ENCODE measurements around the gene NT5C1A.

NT5C1A gene

DNA sequence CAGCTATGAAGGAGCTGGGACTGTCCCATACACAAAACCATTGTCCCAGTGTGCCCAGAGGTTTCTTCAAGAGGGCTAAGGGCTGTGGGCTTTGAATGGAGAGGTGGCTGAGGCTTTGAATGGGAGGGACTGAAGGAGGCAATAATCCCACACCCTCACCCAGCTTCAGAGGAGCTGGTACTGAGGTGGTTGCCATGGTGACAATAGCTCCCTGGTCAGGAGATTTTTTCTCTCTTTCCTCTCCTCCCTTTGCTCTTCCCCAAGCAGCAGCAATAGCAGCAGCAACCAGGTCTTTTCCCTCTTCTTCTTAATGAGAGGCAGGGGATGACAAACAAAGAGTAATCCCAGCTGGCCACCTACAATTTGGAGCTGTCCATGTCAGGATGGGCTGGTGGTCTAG lies 17.7 kb upstream of the NT5C1A start:
- no peaks in the 10 kb centered on the region for H3K36me3 ChIP-seq (ENCODE audit: control insufficient read depth in 2 of 2, insufficient read depth in 2 of 2, low read length in 2 of 2)
- H3K27ac ChIP-seq (ENCODE audit: low read length): no peak overlapping the region
- H3K4me1 ChIP-seq (ENCODE audit: control insufficient read depth, insufficient read depth, low read length): peaks cover 22% of the 10 kb centered on the region
- H3K27me3 ChIP-seq (ENCODE audit: control insufficient read depth in 1 of 2, insufficient read depth in 2 of 2, low read length in 2 of 2): peaks cover 50 to 52% of the 10 kb centered on the region in 2 donors
- no peak overlapping the region for H3K4me3 ChIP-seq (ENCODE audit: low read length in 2 of 2)
- H3K9me3 ChIP-seq (ENCODE audit: control insufficient read depth in 2 of 2, low read length in 2 of 2): no peaks in the 10 kb centered on the region
- H3K9ac ChIP-seq (ENCODE audit: low read length in 2 of 2): no peak overlapping the region

GRCh38 chr1:39689214-39689613 lies 17.3 kb upstream of the NT5C1A start:
- no peaks in the 10 kb centered on the region for H3K9me3 ChIP-seq (ENCODE audit: control insufficient read depth in 2 of 2, low read length in 2 of 2)
- no peak overlapping the region for H3K4me3 ChIP-seq (ENCODE audit: low read length in 2 of 2)
- H3K27me3 ChIP-seq (ENCODE audit: control insufficient read depth in 1 of 2, insufficient read depth in 2 of 2, low read length in 2 of 2): peaks cover 52 to 54% of the 10 kb centered on the region in 2 donors
- no peaks in the 10 kb centered on the region for H3K36me3 ChIP-seq (ENCODE audit: control insufficient read depth in 2 of 2, insufficient read depth in 2 of 2, low read length in 2 of 2)
- H3K27ac ChIP-seq (ENCODE audit: low read length): no peak overlapping the region
- no peak overlapping the region for H3K9ac ChIP-seq (ENCODE audit: low read length in 2 of 2)
- peaks cover 22% of the 10 kb centered on the region for H3K4me1 ChIP-seq (ENCODE audit: control insufficient read depth, insufficient read depth, low read length)

GRCh38 chr1:39688706-39689105 lies 16.8 kb upstream of the NT5C1A start:
- Histone ChIP-seq H3K9me3 (ENCODE audit: control insufficient read depth in 2 of 2, low read length in 2 of 2) (no peaks in the 10 kb centered on the region), H3K4me1 (ENCODE audit: control insufficient read depth, insufficient read depth, low read length) (peaks cover 22% of the 10 kb centered on the region), H3K27ac (ENCODE audit: low read length) (no peak overlapping the region), H3K36me3 (ENCODE audit: control insufficient read depth in 2 of 2, insufficient read depth in 2 of 2, low read length in 2 of 2) (no peaks in the 10 kb centered on the region), H3K27me3 (ENCODE audit: control insufficient read depth in 1 of 2, insufficient read depth in 2 of 2, low read length in 2 of 2) (peaks cover 54 to 56% of the 10 kb centered on the region in 2 donors), H3K4me3 (ENCODE audit: low read length in 2 of 2) (no peak overlapping the region), H3K9ac (ENCODE audit: low read length in 2 of 2) (no peak overlapping the region)

DNA sequence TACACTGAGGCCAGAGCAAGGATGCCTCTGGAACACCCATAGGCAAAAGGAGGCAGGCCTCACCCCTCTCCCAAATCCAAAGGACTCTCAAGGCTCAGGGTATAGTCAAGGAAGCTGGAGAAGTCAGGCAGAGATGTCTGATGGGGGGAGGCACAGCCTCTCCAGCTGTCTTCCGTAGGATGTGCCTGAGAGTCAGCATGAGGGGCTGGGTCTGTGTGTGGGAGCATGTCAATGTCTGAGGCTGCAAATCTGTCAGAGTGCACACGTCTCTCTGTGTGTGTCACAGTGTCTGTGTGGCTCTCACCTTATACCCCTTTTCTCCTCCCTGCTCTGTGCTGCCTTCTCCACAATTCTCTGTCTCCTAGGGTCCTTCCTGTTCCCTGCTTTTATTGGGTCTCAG lies 15.3 kb upstream of the NT5C1A start:
- Histone ChIP-seq H3K9ac (ENCODE audit: low read length in 2 of 2) (no peak overlapping the region), H3K9me3 (ENCODE audit: control insufficient read depth in 2 of 2, low read length in 2 of 2) (no peaks in the 10 kb centered on the region), H3K27ac (ENCODE audit: low read length) (no peak overlapping the region), H3K36me3 (ENCODE audit: control insufficient read depth in 2 of 2, insufficient read depth in 2 of 2, low read length in 2 of 2) (no peaks in the 10 kb centered on the region), H3K4me1 (ENCODE audit: control insufficient read depth, insufficient read depth, low read length) (peaks cover 17% of the 10 kb centered on the region), H3K27me3 (ENCODE audit: control insufficient read depth in 1 of 2, insufficient read depth in 2 of 2, low read length in 2 of 2) (peaks cover 50 to 54% of the 10 kb centered on the region in 2 donors), H3K4me3 (ENCODE audit: low read length in 2 of 2) (no peak overlapping the region)

DNA sequence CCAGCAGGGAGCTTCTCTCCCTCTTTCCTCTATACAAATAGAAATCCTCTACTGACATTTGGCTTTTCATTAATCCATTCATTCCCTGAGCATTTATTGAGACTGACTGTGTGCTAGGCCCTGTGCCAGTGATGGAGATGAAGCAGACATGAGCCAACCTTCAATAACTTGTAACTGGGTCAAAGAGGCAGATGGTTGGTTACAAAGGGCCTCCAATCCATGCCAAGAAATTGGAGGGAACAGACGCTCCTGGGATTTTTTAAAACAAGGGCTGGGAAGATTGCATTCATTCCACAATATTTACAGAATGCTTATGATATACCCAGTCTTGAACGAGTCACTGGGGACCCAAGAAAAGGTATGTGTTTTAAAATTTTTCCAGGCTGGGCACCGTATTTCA lies 13.2 kb upstream of the NT5C1A start:
- no peaks in the 10 kb centered on the region for H3K36me3 ChIP-seq (ENCODE audit: control insufficient read depth in 2 of 2, insufficient read depth in 2 of 2, low read length in 2 of 2)
- no peak overlapping the region for H3K27ac ChIP-seq (ENCODE audit: low read length)
- peaks cover 32 to 45% of the 10 kb centered on the region in 2 donors for H3K27me3 ChIP-seq (ENCODE audit: control insufficient read depth in 1 of 2, insufficient read depth in 2 of 2, low read length in 2 of 2)
- H3K9me3 ChIP-seq (ENCODE audit: control insufficient read depth in 2 of 2, low read length in 2 of 2): no peaks in the 10 kb centered on the region
- no peak overlapping the region for H3K9ac ChIP-seq (ENCODE audit: low read length in 2 of 2)
- H3K4me3 ChIP-seq (ENCODE audit: low read length in 2 of 2): no peak overlapping the region
- no peaks in the 10 kb centered on the region for H3K4me1 ChIP-seq (ENCODE audit: control insufficient read depth, insufficient read depth, low read length)

DNA sequence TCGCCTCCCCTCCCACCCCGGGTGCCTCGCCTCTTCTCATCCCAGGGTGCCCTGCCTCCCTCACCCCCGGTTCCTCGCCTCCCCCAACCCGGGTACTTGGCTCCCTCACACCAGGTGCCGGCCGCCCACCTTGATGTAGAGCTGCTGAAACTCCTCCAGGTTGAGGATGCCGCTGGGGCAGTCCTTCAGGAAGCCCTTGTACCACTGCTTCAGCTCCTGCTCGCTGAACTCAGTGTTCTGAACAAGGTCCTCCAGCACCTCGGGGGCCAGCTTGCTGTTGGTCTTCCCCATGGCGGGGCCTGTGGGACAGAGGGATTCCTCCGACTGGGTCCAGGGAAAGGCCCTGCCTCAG lies 12.4 kb upstream of the NT5C1A start:
- Histone ChIP-seq H3K9me3 (ENCODE audit: control insufficient read depth in 2 of 2, low read length in 2 of 2) (no peaks in the 10 kb centered on the region), H3K27me3 (ENCODE audit: control insufficient read depth in 1 of 2, insufficient read depth in 2 of 2, low read length in 2 of 2) (peaks cover 28 to 39% of the 10 kb centered on the region in 2 donors), H3K9ac (ENCODE audit: low read length in 2 of 2) (no peak overlapping the region), H3K4me1 (ENCODE audit: control insufficient read depth, insufficient read depth, low read length) (no peaks in the 10 kb centered on the region), H3K27ac (ENCODE audit: low read length) (no peak overlapping the region), H3K36me3 (ENCODE audit: control insufficient read depth in 2 of 2, insufficient read depth in 2 of 2, low read length in 2 of 2) (no peaks in the 10 kb centered on the region), H3K4me3 (ENCODE audit: low read length in 2 of 2) (no peak overlapping the region)

GRCh38 chr1:39683591-39684312 lies 11.8 kb upstream of the NT5C1A start:
- Histone ChIP-seq H3K9me3 (ENCODE audit: control insufficient read depth in 2 of 2, low read length in 2 of 2) (no peaks in the 10 kb centered on the region), H3K27me3 (ENCODE audit: control insufficient read depth in 1 of 2, insufficient read depth in 2 of 2, low read length in 2 of 2) (peaks cover 28 to 35% of the 10 kb centered on the region in 2 donors), H3K36me3 (ENCODE audit: control insufficient read depth in 2 of 2, insufficient read depth in 2 of 2, low read length in 2 of 2) (no peaks in the 10 kb centered on the region), H3K27ac (ENCODE audit: low read length) (no peak overlapping the region), H3K9ac (ENCODE audit: low read length in 2 of 2) (no peak overlapping the region), H3K4me3 (ENCODE audit: low read length in 2 of 2) (no peak overlapping the region), H3K4me1 (ENCODE audit: control insufficient read depth, insufficient read depth, low read length) (no peaks in the 10 kb centered on the region)

DNA sequence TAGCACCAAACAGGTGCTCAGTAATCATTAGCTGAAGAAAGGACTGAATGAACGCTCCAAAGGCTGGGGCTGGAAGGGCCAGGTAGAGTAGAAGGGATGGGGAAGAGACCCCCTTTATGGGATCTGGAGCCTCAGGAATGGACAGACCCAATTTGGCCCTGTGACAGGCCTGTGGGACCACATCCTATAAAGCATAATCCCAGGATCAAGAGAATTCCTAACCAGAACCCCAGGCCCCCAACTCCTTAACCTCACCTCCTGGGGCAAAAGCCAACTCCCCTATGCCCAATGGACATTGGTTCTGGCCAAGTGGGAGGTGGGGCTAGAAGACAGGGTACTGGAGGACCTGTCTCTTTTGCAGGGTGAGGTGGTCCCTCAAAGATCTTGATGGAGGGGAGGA lies 10.1 kb upstream of the NT5C1A start:
- H3K27me3 ChIP-seq (ENCODE audit: control insufficient read depth in 1 of 2, insufficient read depth in 2 of 2, low read length in 2 of 2): peaks cover 17 to 26% of the 10 kb centered on the region in 2 donors
- H3K36me3 ChIP-seq (ENCODE audit: control insufficient read depth in 2 of 2, insufficient read depth in 2 of 2, low read length in 2 of 2): no peaks in the 10 kb centered on the region
- H3K27ac ChIP-seq (ENCODE audit: low read length): no peak overlapping the region
- no peaks in the 10 kb centered on the region for H3K9me3 ChIP-seq (ENCODE audit: control insufficient read depth in 2 of 2, low read length in 2 of 2)
- no peak overlapping the region for H3K9ac ChIP-seq (ENCODE audit: low read length in 2 of 2)
- H3K4me1 ChIP-seq (ENCODE audit: control insufficient read depth, insufficient read depth, low read length): no peaks in the 10 kb centered on the region
- no peak overlapping the region for H3K4me3 ChIP-seq (ENCODE audit: low read length in 2 of 2)

- H3K27me3 ChIP-seq (ENCODE audit: control insufficient read depth in 1 of 2, insufficient read depth in 2 of 2, low read length in 2 of 2): peaks cover 15 to 20% of the 10 kb centered on the region in 2 donors
- no peaks in the 10 kb centered on the region for H3K4me1 ChIP-seq (ENCODE audit: control insufficient read depth, insufficient read depth, low read length)
- no peaks in the 10 kb centered on the region for H3K9me3 ChIP-seq (ENCODE audit: control insufficient read depth in 2 of 2, low read length in 2 of 2)
Observed at GRCh38 chr1:39681294-39681693, 9.4 kb upstream of the NT5C1A start.

GRCh38 chr1:39680751-39681150 lies 8.8 kb upstream of the NT5C1A start:
- peaks cover 15 to 20% of the 10 kb centered on the region in 2 donors for H3K27me3 ChIP-seq (ENCODE audit: control insufficient read depth in 1 of 2, insufficient read depth in 2 of 2, low read length in 2 of 2)
- no peak overlapping the region for H3K4me3 ChIP-seq (ENCODE audit: low read length in 2 of 2)
- no peaks in the 10 kb centered on the region for H3K4me1 ChIP-seq (ENCODE audit: control insufficient read depth, insufficient read depth, low read length)
- no peaks in the 10 kb centered on the region for H3K36me3 ChIP-seq (ENCODE audit: control insufficient read depth in 2 of 2, insufficient read depth in 2 of 2, low read length in 2 of 2)
- no peaks in the 10 kb centered on the region for H3K9me3 ChIP-seq (ENCODE audit: control insufficient read depth in 2 of 2, low read length in 2 of 2)
- no peak overlapping the region for H3K27ac ChIP-seq (ENCODE audit: low read length)
- H3K9ac ChIP-seq (ENCODE audit: low read length in 2 of 2): no peak overlapping the region

More at GRCh38 chr1:39681294-39681693, 9.4 kb upstream of the NT5C1A start:
- Histone ChIP-seq H3K27ac (ENCODE audit: low read length) (no peak overlapping the region), H3K36me3 (ENCODE audit: control insufficient read depth in 2 of 2, insufficient read depth in 2 of 2, low read length in 2 of 2) (no peaks in the 10 kb centered on the region), H3K4me3 (ENCODE audit: low read length in 2 of 2) (no peak overlapping the region), H3K9ac (ENCODE audit: low read length in 2 of 2) (no peak overlapping the region)

GRCh38 chr1:39679821-39680220 lies 7.9 kb upstream of the NT5C1A start:
- H3K4me3 ChIP-seq (ENCODE audit: low read length in 2 of 2): no peak overlapping the region
- H3K4me1 ChIP-seq (ENCODE audit: control insufficient read depth, insufficient read depth, low read length): no peaks in the 10 kb centered on the region
- no peaks in the 10 kb centered on the region for H3K36me3 ChIP-seq (ENCODE audit: control insufficient read depth in 2 of 2, insufficient read depth in 2 of 2, low read length in 2 of 2)
- H3K9ac ChIP-seq (ENCODE audit: low read length in 2 of 2): no peak overlapping the region
- no peaks in the 10 kb centered on the region for H3K9me3 ChIP-seq (ENCODE audit: control insufficient read depth in 2 of 2, low read length in 2 of 2)
- peaks cover 12 to 19% of the 10 kb centered on the region in 2 donors for H3K27me3 ChIP-seq (ENCODE audit: control insufficient read depth in 1 of 2, insufficient read depth in 2 of 2, low read length in 2 of 2)
- no peak overlapping the region for H3K27ac ChIP-seq (ENCODE audit: low read length)

Data from stomach smooth muscle (tissue), 2 donors.